ENCODE measurements around the gene DAGLA.

DAGLA gene

GRCh38 chr11:61753672-61754071 lies 73.5 kb downstream of the DAGLA start:
- FAIRE-seq (no peak), DNase-seq (ENCODE audit: insufficient read length, low spot score) (no peak)
- TF ChIP-seq POLR2AphosphoS5 (IDR thresholded peaks at IDR 0.05; ENCODE audit: low read depth, low read length) (no peak), TAF1 (IDR thresholded peaks at IDR 0.05; ENCODE audit: low read depth, low read length) (no peak), PAX5 (IDR thresholded peaks at IDR 0.05; ENCODE audit: insufficient read depth, low read length, severe bottlenecking) (no peak), POU2F2 (IDR thresholded peaks at IDR 0.05; ENCODE audit: low read depth, low read length) (no peak), POLR2A (IDR thresholded peaks at IDR 0.05; ENCODE audit: low read depth, low read length) (no peak), SPI1 (IDR thresholded peaks at IDR 0.05; ENCODE audit: low read depth, low read length) (no peak)

- TF ChIP-seq POLR2A (IDR thresholded peaks at IDR 0.05; ENCODE audit: low read depth, low read length) = no peak
- no peak for TF ChIP-seq POU2F2 (IDR thresholded peaks at IDR 0.05; ENCODE audit: low read depth, low read length)
- no peak for TF ChIP-seq POLR2AphosphoS5 (IDR thresholded peaks at IDR 0.05; ENCODE audit: low read depth, low read length)
- TF ChIP-seq PAX5 (IDR thresholded peaks at IDR 0.05; ENCODE audit: insufficient read depth, low read length, severe bottlenecking) = no peak
- no peak for TF ChIP-seq TAF1 (IDR thresholded peaks at IDR 0.05; ENCODE audit: low read depth, low read length)
- no peak for TF ChIP-seq SPI1 (IDR thresholded peaks at IDR 0.05; ENCODE audit: low read depth, low read length)
- no peak for FAIRE-seq
- no peak for DNase-seq (ENCODE audit: insufficient read length, low spot score)
These were observed 74.6 kb downstream of the DAGLA start for GRCh38 chr11:61754534-61755482.

GRCh38 chr11:61756147-61756451 lies 75.9 kb downstream of the DAGLA start:
- DNase-seq (ENCODE audit: insufficient read length, low spot score) (no peak), FAIRE-seq (no peak)
- TF ChIP-seq SPI1 (IDR thresholded peaks at IDR 0.05; ENCODE audit: low read depth, low read length) (no peak), TAF1 (IDR thresholded peaks at IDR 0.05; ENCODE audit: low read depth, low read length) (no peak), POU2F2 (IDR thresholded peaks at IDR 0.05; ENCODE audit: low read depth, low read length) (no peak), POLR2A (IDR thresholded peaks at IDR 0.05; ENCODE audit: low read depth, low read length) (no peak), PAX5 (IDR thresholded peaks at IDR 0.05; ENCODE audit: insufficient read depth, low read length, severe bottlenecking) (no peak), POLR2AphosphoS5 (IDR thresholded peaks at IDR 0.05; ENCODE audit: low read depth, low read length) (no peak)

- TF ChIP-seq POLR2A (IDR thresholded peaks at IDR 0.05; ENCODE audit: low read depth, low read length) = no peak
- peak; percentile 18; the same call in 1 of the 2 replicates for TF ChIP-seq SPI1 (IDR thresholded peaks at IDR 0.05; ENCODE audit: low read depth, low read length)
- no peak for TF ChIP-seq PAX5 (IDR thresholded peaks at IDR 0.05; ENCODE audit: insufficient read depth, low read length, severe bottlenecking)
- TF ChIP-seq POLR2AphosphoS5 (IDR thresholded peaks at IDR 0.05; ENCODE audit: low read depth, low read length) = no peak
- FAIRE-seq (peak; percentile 20), DNase-seq (ENCODE audit: insufficient read length, low spot score) (no peak)
These were observed 76.4 kb downstream of the DAGLA start for GRCh38 chr11:61756452-61757212.

- DNase-seq (ENCODE audit: insufficient read length, low spot score) (no peak), FAIRE-seq (no peak)
- TF ChIP-seq SPI1 (IDR thresholded peaks at IDR 0.05; ENCODE audit: low read depth, low read length) (no peak), POLR2AphosphoS5 (IDR thresholded peaks at IDR 0.05; ENCODE audit: low read depth, low read length) (no peak), TAF1 (IDR thresholded peaks at IDR 0.05; ENCODE audit: low read depth, low read length) (no peak), POU2F2 (IDR thresholded peaks at IDR 0.05; ENCODE audit: low read depth, low read length) (no peak), PAX5 (IDR thresholded peaks at IDR 0.05; ENCODE audit: insufficient read depth, low read length, severe bottlenecking) (no peak), POLR2A (IDR thresholded peaks at IDR 0.05; ENCODE audit: low read depth, low read length) (no peak)
These were observed 77.1 kb downstream of the DAGLA start for GRCh38 chr11:61757213-61757862.

- no peak for DNase-seq (ENCODE audit: insufficient read length, low spot score)
- FAIRE-seq = no peak
- TF ChIP-seq TAF1 (IDR thresholded peaks at IDR 0.05; ENCODE audit: low read depth, low read length) = no peak
- no peak for TF ChIP-seq POLR2AphosphoS5 (IDR thresholded peaks at IDR 0.05; ENCODE audit: low read depth, low read length)
- no peak for TF ChIP-seq PAX5 (IDR thresholded peaks at IDR 0.05; ENCODE audit: insufficient read depth, low read length, severe bottlenecking)
- TF ChIP-seq POU2F2 (IDR thresholded peaks at IDR 0.05; ENCODE audit: low read depth, low read length) = no peak
- no peak for TF ChIP-seq SPI1 (IDR thresholded peaks at IDR 0.05; ENCODE audit: low read depth, low read length)
- TF ChIP-seq POLR2A (IDR thresholded peaks at IDR 0.05; ENCODE audit: low read depth, low read length) = no peak
These were observed 80.8 kb downstream of the DAGLA start for GRCh38 chr11:61760946-61761345.

GRCh38 chr11:61761440-61762222 lies 81.4 kb downstream of the DAGLA start:
- no peak for FAIRE-seq
- DNase-seq (ENCODE audit: insufficient read length, low spot score) = no peak
- no peak for TF ChIP-seq SPI1 (IDR thresholded peaks at IDR 0.05; ENCODE audit: low read depth, low read length)
- TF ChIP-seq POLR2AphosphoS5 (IDR thresholded peaks at IDR 0.05; ENCODE audit: low read depth, low read length) = no peak
- TF ChIP-seq PAX5 (IDR thresholded peaks at IDR 0.05; ENCODE audit: insufficient read depth, low read length, severe bottlenecking) = no peak
- no peak for TF ChIP-seq POLR2A (IDR thresholded peaks at IDR 0.05; ENCODE audit: low read depth, low read length)
- no peak for TF ChIP-seq POU2F2 (IDR thresholded peaks at IDR 0.05; ENCODE audit: low read depth, low read length)
- no peak for TF ChIP-seq TAF1 (IDR thresholded peaks at IDR 0.05; ENCODE audit: low read depth, low read length)

GRCh38 chr11:61762223-61762615 lies 82.0 kb downstream of the DAGLA start:
- FAIRE-seq = no peak

More at GRCh38 chr11:61762223-61762615, 82.0 kb downstream of the DAGLA start:
- TF ChIP-seq SPI1 (IDR thresholded peaks at IDR 0.05; ENCODE audit: low read depth, low read length) (no peak), TAF1 (IDR thresholded peaks at IDR 0.05; ENCODE audit: low read depth, low read length) (no peak), POLR2A (IDR thresholded peaks at IDR 0.05; ENCODE audit: low read depth, low read length) (no peak), PAX5 (IDR thresholded peaks at IDR 0.05; ENCODE audit: insufficient read depth, low read length, severe bottlenecking) (no peak), POLR2AphosphoS5 (IDR thresholded peaks at IDR 0.05; ENCODE audit: low read depth, low read length) (no peak), POU2F2 (IDR thresholded peaks at IDR 0.05; ENCODE audit: low read depth, low read length) (no peak)
- no peak for DNase-seq (ENCODE audit: insufficient read length, low spot score)
